Activated CD4-positive, alpha-beta T cell treated with anti-CD3 and anti-CD28 coated beads, Interleukin-2, amount 50 U/mL, for 4 hours (primary cell): ENCODE measurements around the gene FKBP5.
"Not testable (repeated sequence)": the region's sequence is repeated elsewhere in the genome, so short reads cannot be mapped to it uniquely, and the experiment has no call there.

Source experiments
- DNase-seq, 2 experiments: peaks; one replicate each; pipeline ENCODE4 v3.0.0-alpha.2; 2020

FKBP5 gene

GRCh38 chr6:35607517-35608233 is 81.0 kb downstream of the FKBP5 start:
- DNase-seq = no peak

- no peak for DNase-seq
These were observed 83.1 kb downstream of the FKBP5 start for GRCh38 chr6:35605600-35605999.

GRCh38 chr6:35603326-35604202 is 85.2 kb downstream of the FKBP5 start:
- no peak for DNase-seq

- DNase-seq = no peak
These were observed 86.4 kb downstream of the FKBP5 start for GRCh38 chr6:35602133-35602946.

DNA sequence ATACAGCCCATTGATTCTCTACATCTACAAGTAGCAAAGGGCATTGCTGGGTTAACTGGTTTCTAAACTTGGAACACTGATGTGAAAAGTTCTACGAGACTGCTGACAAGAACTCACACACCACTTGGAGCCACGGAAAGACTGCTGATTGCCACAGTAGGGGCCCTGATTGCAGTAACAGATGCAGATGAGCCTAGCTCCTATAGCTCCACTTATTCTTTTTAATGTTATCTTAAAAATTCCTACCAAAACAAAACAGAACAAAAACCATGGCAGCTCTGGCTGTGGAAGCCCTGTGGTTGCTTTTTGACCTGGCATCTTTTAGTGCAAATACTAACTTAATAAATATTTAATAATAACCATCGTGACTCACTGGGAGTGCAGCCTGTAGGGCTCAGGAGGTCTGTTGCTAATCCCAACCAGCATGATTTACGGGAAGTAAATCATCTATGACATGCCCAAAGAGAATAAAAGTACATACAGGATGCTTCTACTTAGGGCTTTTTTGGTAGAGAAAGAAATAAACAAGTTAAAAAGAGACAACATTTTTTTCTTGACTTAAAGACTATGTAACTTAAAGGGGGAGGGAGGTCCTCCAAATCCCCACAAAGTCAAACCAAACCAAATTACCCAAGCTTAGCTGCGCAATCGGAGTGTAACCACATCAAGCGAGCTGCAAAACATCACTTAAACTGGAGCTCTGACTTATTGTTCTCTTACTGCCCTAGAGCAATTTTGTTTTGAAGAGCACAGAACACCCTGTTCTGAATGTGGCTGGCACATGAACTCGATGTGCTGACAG is 87.2 kb downstream of the FKBP5 start:
- DNase-seq = peak; percentile 38 to 39

DNA sequence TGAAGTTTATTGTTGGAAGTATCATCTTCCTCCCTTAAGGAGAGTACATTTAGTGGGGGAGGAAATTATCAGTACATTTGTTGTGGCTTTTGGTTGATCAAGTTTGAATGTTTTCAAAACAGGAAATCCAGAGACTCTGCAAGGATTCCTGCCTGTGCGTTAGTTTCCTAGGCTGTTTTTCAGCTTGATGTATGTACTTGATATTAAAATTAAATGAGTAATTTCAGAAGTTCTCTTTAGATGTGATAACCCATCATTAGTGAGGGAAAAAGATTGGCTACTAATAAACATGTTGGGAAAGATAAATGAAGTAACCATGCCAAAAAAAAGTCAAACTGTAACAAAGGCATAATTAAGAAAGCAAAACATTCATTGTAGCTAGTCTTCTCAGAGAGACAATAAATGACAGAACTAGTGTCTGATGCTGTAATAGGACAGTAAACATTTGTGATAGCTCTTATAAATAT is 88.0 kb downstream of the FKBP5 start:
- no peak for DNase-seq

- DNase-seq = no peak
These were observed 88.7 kb downstream of the FKBP5 start for GRCh38 chr6:35599761-35600658.

DNA sequence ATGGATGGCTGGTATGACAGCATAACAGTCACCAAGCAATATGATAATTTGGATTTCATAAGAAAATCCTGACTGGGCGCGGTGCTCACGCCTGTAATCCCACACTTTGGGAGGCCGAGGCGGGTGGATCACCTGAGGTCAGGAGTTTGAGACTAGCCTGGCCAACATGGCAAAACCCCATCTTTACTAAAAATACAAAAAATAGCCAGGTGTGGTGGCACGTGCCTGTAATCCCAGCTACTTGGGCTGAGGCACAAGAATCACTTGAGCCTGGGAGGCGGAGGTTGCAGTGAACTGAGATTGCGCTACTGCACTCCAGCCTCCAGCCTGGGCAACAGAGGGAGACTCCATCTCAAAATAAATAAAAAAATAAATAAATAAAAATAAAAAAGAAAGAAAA is 90.1 kb downstream of the FKBP5 start:
- not testable (repeated sequence) for DNase-seq

DNA sequence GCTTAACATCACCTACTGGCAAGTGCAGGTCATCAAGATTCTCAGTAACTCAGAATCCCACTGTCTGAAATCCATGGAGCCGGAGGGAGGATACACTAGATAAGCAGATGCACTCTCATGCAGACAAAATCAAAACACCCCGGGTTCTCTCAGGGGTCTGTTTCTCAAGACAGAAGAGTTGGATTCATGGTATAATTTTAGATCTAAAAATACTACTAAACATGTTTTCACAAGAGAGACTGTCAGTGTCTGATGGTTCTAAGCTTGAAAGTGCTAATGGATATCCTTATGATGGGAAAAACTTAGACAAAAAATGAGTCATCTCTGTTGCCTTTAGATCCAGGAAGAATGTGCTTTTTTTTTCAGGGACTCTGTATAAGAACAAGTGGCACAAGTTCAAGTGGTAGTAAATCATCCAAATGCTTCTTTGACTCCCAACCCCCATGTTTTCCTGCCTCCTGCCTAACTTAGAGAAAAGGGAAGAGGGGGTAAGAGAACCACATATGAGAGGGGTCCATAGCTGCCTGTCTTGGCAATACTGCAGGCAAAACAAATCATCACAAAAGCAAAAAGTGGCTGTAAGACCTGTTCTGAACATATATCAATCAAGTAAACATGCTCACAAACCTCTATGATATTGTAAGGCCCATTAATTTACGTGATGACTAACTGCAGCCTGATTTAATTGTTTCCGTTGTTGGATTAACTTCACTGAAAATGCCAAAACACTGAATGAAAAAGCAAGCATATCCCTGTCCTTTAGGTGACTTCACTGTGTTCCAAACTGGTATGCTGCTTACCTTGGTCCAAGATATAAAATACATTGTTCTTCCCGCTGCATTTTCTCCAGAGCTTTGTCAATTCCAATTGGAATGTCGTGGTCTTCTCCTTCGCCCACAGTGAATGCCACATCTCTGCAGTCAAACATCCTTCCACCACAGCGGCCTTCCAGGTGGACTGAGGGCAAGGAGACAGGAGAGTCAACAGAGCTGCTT is 92.0 kb downstream of the FKBP5 start:
- no peak for DNase-seq

- DNase-seq = no peak
These were observed 94.1 kb downstream of the FKBP5 start for GRCh38 chr6:35594503-35595186.

DNA sequence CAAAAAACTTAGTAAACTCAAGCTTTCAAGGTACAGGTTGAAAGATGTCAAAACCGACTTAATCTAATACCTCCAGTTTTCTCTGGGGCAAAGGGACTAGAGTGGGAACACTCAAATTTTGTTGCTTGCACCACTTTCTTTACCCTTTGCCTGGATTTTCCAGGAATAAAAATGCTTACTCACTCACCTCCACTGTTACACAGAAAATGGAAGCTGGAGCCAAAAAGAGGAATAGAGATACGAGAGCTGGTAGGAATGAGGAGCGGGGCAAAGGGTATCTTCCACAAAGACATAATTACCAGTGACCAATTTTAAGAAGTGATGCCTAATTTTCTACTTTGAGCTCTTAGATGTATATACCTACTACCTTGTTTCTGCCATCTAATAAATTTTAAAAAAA is 96.5 kb downstream of the FKBP5 start:
- no peak for DNase-seq

DNA sequence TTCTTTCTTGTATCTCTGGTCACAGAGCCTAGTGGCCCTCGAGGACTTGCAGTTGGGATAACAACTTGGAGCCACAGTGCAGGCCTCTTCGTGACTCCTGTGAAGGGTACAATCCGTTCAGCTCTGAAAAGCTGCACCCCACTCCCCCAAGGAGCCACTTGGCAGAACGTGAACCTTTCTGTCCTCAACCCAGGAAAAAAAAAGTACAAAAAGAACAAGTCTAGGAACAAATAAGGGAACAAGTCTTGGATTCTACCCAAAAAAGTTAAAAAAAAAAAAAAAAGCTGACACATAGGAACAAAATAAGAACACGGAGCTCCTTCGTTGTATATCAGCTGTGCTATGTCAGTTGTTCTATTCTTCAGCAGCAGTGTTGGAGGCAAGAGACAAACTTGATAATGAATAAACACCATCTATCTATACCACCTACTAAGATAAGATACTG is 98.1 kb downstream of the FKBP5 start:
- DNase-seq = no peak

GRCh38 chr6:35589904-35590303 is 98.8 kb downstream of the FKBP5 start:
- DNase-seq = no peak

DNA sequence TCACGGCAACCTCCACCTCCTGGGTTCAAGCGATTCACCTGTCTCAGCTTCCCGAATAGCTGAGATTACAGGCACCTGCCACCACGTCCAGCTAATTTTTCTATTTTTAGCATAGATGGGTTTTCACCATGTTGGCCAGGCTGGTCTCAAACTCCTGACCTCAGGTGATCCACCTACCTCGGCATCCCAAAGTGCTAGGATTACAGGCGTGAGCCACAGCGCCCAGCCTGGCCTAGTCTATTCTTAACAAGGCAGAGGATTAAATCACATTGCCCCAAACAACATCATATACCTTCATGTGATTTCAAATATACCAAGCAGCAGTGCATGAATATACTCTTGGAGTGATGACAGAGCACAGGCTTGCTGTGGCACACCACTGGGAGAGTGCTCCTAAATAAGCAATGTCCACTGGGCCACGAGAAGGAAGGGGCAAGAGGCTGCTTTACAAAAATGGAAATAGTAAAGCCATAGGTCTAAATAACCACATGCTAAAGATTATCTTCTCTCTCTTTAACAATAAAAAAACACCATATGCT is 99.4 kb downstream of the FKBP5 start:
- no peak for DNase-seq

DNA sequence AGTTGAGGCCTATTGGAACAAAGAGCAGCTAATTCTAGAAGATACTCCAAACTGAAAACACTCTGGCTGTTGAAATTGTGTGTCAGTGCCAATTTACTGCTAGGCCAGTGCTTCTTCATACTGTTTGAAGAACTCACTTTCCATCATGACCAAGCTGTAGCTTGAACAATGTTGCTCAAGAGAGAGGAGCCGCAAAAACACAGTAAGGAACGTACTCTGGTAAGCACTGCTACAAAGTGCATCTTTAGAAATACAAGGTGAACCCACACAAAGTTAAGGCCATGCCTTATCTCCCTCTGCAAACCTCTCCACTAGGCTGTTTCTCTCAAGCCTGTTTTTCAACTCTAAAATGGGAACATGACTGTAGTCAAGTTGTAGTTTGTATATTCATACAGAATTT is 101.5 kb downstream of the FKBP5 start:
- no peak for DNase-seq

GRCh38 chr6:35586542-35586941 is 102.2 kb downstream of the FKBP5 start:
- no peak for DNase-seq

DNA sequence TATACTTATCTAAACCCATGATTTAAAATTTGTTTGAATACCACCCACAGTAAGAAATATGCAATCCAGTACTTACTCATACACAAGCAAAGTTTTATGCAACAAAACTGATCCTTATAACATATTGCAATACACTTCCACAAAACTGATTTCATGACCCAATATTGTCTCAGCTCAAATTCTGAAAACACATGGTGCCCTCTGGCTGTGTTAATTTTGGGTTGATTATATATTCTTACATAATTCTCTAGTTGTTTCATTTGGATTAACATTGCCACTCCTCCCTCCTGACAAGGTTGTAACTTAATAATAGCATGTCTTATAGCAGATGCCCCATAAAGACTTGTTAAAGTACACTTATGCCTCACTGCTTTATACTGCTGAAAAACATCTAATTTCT is 103.1 kb downstream of the FKBP5 start:
- no peak for DNase-seq

GRCh38 chr6:35583893-35584688 is 104.6 kb downstream of the FKBP5 start:
- peak; percentile 67 to 69 for DNase-seq
